ENCODE measurements around the gene DNTT. TPM values are rescaled to one million over a fixed set of nuclear protein-coding genes. Genes with fewer than 3 reads are reported as not detected.

Gene DNTT
- total RNA-seq, 1 donor from 2014 or later: not detected

- H3K27ac Mint-ChIP-seq (ENCODE audit: unreplicated experiment): no peak overlapping the region
- TF ChIP-seq CTCF (IDR thresholded peaks at IDR 0.05; ENCODE audit: unreplicated experiment): no peak
Measured at GRCh38 chr10:96366508-96366907, 62.3 kb downstream of the DNTT start.

GRCh38 chr10:96367470-96367869 is 63.2 kb downstream of the DNTT start:
- no peak overlapping the region for H3K4me3 Mint-ChIP-seq (ENCODE audit: unreplicated experiment)
- H3K27ac Mint-ChIP-seq (ENCODE audit: unreplicated experiment): no peak overlapping the region
- no peak for DNase-seq (ENCODE audit: low spot score)
- no peaks in the 10 kb centered on the region for H3K4me1 Mint-ChIP-seq (ENCODE audit: unreplicated experiment)
- no peaks in the 10 kb centered on the region for H3K27me3 Mint-ChIP-seq (ENCODE audit: unreplicated experiment)
- no peaks in the 10 kb centered on the region for H3K9me3 Mint-ChIP-seq (ENCODE audit: unreplicated experiment)
- TF ChIP-seq CTCF (IDR thresholded peaks at IDR 0.05; ENCODE audit: unreplicated experiment): no peak
- no peaks in the 10 kb centered on the region for H3K36me3 Mint-ChIP-seq (ENCODE audit: low read depth, unreplicated experiment)

More at GRCh38 chr10:96366508-96366907, 62.3 kb downstream of the DNTT start:
- Mint-ChIP-seq H3K27me3 (ENCODE audit: unreplicated experiment) (no peaks in the 10 kb centered on the region), H3K36me3 (ENCODE audit: low read depth, unreplicated experiment) (no peaks in the 10 kb centered on the region), H3K4me1 (ENCODE audit: unreplicated experiment) (no peaks in the 10 kb centered on the region), H3K9me3 (ENCODE audit: unreplicated experiment) (no peaks in the 10 kb centered on the region), H3K4me3 (ENCODE audit: unreplicated experiment) (no peak overlapping the region)
- DNase-seq (ENCODE audit: low spot score): no peak

- DNase-seq (ENCODE audit: low spot score): no peak
- Mint-ChIP-seq H3K9me3 (ENCODE audit: unreplicated experiment) (no peaks in the 10 kb centered on the region), H3K4me1 (ENCODE audit: unreplicated experiment) (no peaks in the 10 kb centered on the region)
Measured at GRCh38 chr10:96368971-96369370, 64.7 kb downstream of the DNTT start.

GRCh38 chr10:96369890-96370583 is 65.8 kb downstream of the DNTT start:
- Mint-ChIP-seq H3K4me3 (ENCODE audit: unreplicated experiment) (no peak overlapping the region), H3K27me3 (ENCODE audit: unreplicated experiment) (peaks cover 11% of the 10 kb centered on the region), H3K4me1 (ENCODE audit: unreplicated experiment) (no peaks in the 10 kb centered on the region), H3K36me3 (ENCODE audit: low read depth, unreplicated experiment) (no peaks in the 10 kb centered on the region), H3K9me3 (ENCODE audit: unreplicated experiment) (no peaks in the 10 kb centered on the region), H3K27ac (ENCODE audit: unreplicated experiment) (no peak overlapping the region)
- no peak for DNase-seq (ENCODE audit: low spot score)
- no peak for TF ChIP-seq CTCF (IDR thresholded peaks at IDR 0.05; ENCODE audit: unreplicated experiment)

More at GRCh38 chr10:96368971-96369370, 64.7 kb downstream of the DNTT start:
- Mint-ChIP-seq H3K27ac (ENCODE audit: unreplicated experiment) (no peak overlapping the region), H3K36me3 (ENCODE audit: low read depth, unreplicated experiment) (no peaks in the 10 kb centered on the region), H3K4me3 (ENCODE audit: unreplicated experiment) (no peak overlapping the region), H3K27me3 (ENCODE audit: unreplicated experiment) (peaks cover 6% of the 10 kb centered on the region)
- no peak for TF ChIP-seq CTCF (IDR thresholded peaks at IDR 0.05; ENCODE audit: unreplicated experiment)

- Mint-ChIP-seq H3K27me3 (ENCODE audit: unreplicated experiment) (peaks cover 11% of the 10 kb centered on the region), H3K4me3 (ENCODE audit: unreplicated experiment) (no peak overlapping the region), H3K36me3 (ENCODE audit: low read depth, unreplicated experiment) (no peaks in the 10 kb centered on the region), H3K27ac (ENCODE audit: unreplicated experiment) (no peak overlapping the region), H3K4me1 (ENCODE audit: unreplicated experiment) (peaks cover under 1% of the 10 kb centered on the region), H3K9me3 (ENCODE audit: unreplicated experiment) (no peaks in the 10 kb centered on the region)
- peak; percentile 90 for TF ChIP-seq CTCF (IDR thresholded peaks at IDR 0.05; ENCODE audit: unreplicated experiment)
- DNase-seq (ENCODE audit: low spot score): peak; percentile 67
Measured at GRCh38 chr10:96370584-96371157, 66.4 kb downstream of the DNTT start.

Measured in endothelial cell (in vitro differentiated cells).